Memory B cell (primary cell): ENCODE measurements around the gene RALBP1.

Experiments used
- ATAC-seq: fragments of 150-1000 bp; cut with Tn5 transposase; 2 replicates; pipeline ENCODE4 v1.10.0; 2021; ENCODE audit warnings: low read depth, mild to moderate bottlenecking, moderate library complexity
- DNase-seq, 2 donors: peaks; one replicate each; pipeline ENCODE4 v3.0.0; 2022; ENCODE audit warnings: low spot score in 2 of 2
- H3K27ac Mint-ChIP-seq: one replicate; pipeline ENCODE4 v1.8.0; 2022; ENCODE audit warnings: mild to moderate bottlenecking, moderate library complexity, mixed read lengths
- H3K27me3 Mint-ChIP-seq: one replicate; pipeline ENCODE4 v1.8.0; 2022; ENCODE audit warnings: mixed read lengths
- H3K36me3 Mint-ChIP-seq: one replicate; pipeline ENCODE4 v1.8.0; 2022; ENCODE audit warnings: mild to moderate bottlenecking, mixed read lengths
- H3K4me1 Mint-ChIP-seq: one replicate; pipeline ENCODE4 v1.8.0; 2022; ENCODE audit warnings: mixed read lengths
- H3K4me3 Mint-ChIP-seq: one replicate; pipeline ENCODE4 v1.8.0; 2022; ENCODE audit warnings: mild to moderate bottlenecking, moderate library complexity, mixed read lengths
- H3K9me3 Mint-ChIP-seq: one replicate; pipeline ENCODE4 v1.8.0; 2022; ENCODE audit warnings: mixed read lengths

Gene RALBP1

GRCh38 chr18:9507565-9508088 is 32.3 kb downstream of the RALBP1 start:
- Mint-ChIP-seq H3K4me3 (no peak overlapping the region), H3K27ac (peak overlapping the region; percentile 73), H3K36me3 (peaks cover 11% of the 10 kb centered on the region), H3K27me3 (no peaks in the 10 kb centered on the region), H3K4me1 (peaks cover 21% of the 10 kb centered on the region), H3K9me3 (peaks cover 4% of the 10 kb centered on the region)
- ATAC-seq (no peak), DNase-seq (no peak)

- Mint-ChIP-seq H3K4me3 (no peak overlapping the region), H3K27ac (peak overlapping the region; percentile 73), H3K9me3 (no peaks in the 10 kb centered on the region), H3K36me3 (peaks cover 11% of the 10 kb centered on the region), H3K27me3 (no peaks in the 10 kb centered on the region), H3K4me1 (peaks cover 21% of the 10 kb centered on the region)
- ATAC-seq = no peak
- no peak for DNase-seq
Measured at GRCh38 chr18:9508446-9509025, 33.2 kb downstream of the RALBP1 start.

GRCh38 chr18:9513971-9514512 is 38.7 kb downstream of the RALBP1 start:
- no peak for DNase-seq
- ATAC-seq = no peak
- Mint-ChIP-seq H3K27me3 (no peaks in the 10 kb centered on the region), H3K4me1 (no peaks in the 10 kb centered on the region), H3K27ac (no peak overlapping the region), H3K9me3 (no peaks in the 10 kb centered on the region), H3K36me3 (peaks cover 8% of the 10 kb centered on the region), H3K4me3 (no peak overlapping the region)

GRCh38 chr18:9516437-9517064 is 41.2 kb downstream of the RALBP1 start:
- Mint-ChIP-seq H3K27me3 (no peaks in the 10 kb centered on the region), H3K4me1 (no peaks in the 10 kb centered on the region), H3K4me3 (no peak overlapping the region), H3K36me3 (peaks cover 8% of the 10 kb centered on the region), H3K9me3 (no peaks in the 10 kb centered on the region), H3K27ac (no peak overlapping the region)
- DNase-seq (peak in 1 of 2 donors; percentile 35), ATAC-seq (peak; percentile 44)

- no peak for DNase-seq
- Mint-ChIP-seq H3K4me1 (no peaks in the 10 kb centered on the region), H3K36me3 (peaks cover 14% of the 10 kb centered on the region), H3K27ac (no peak overlapping the region), H3K4me3 (no peak overlapping the region), H3K9me3 (no peaks in the 10 kb centered on the region), H3K27me3 (no peaks in the 10 kb centered on the region)
- no peak for ATAC-seq
Measured at GRCh38 chr18:9517869-9518268, 42.6 kb downstream of the RALBP1 start.

- Mint-ChIP-seq H3K9me3 (no peaks in the 10 kb centered on the region), H3K36me3 (peaks cover 15% of the 10 kb centered on the region), H3K4me1 (no peaks in the 10 kb centered on the region), H3K27me3 (no peaks in the 10 kb centered on the region), H3K27ac (no peak overlapping the region), H3K4me3 (no peak overlapping the region)
- DNase-seq (no peak), ATAC-seq (no peak)
Measured at GRCh38 chr18:9519399-9519798, 44.1 kb downstream of the RALBP1 start.

GRCh38 chr18:9520666-9521065 is 45.4 kb downstream of the RALBP1 start:
- Mint-ChIP-seq H3K4me1 (no peaks in the 10 kb centered on the region), H3K36me3 (peaks cover 17% of the 10 kb centered on the region), H3K4me3 (no peak overlapping the region), H3K27ac (no peak overlapping the region), H3K27me3 (no peaks in the 10 kb centered on the region), H3K9me3 (no peaks in the 10 kb centered on the region)
- DNase-seq = no peak
- ATAC-seq = no peak

GRCh38 chr18:9521770-9522169 is 46.5 kb downstream of the RALBP1 start:
- ATAC-seq (no peak), DNase-seq (no peak)
- Mint-ChIP-seq H3K36me3 (peaks cover 19% of the 10 kb centered on the region), H3K27me3 (no peaks in the 10 kb centered on the region), H3K4me3 (no peak overlapping the region), H3K9me3 (no peaks in the 10 kb centered on the region), H3K27ac (no peak overlapping the region), H3K4me1 (no peaks in the 10 kb centered on the region)

GRCh38 chr18:9522952-9523351 is 47.6 kb downstream of the RALBP1 start:
- Mint-ChIP-seq H3K4me1 (no peaks in the 10 kb centered on the region), H3K36me3 (peaks cover 28% of the 10 kb centered on the region), H3K27me3 (no peaks in the 10 kb centered on the region), H3K9me3 (peaks cover 1% of the 10 kb centered on the region), H3K27ac (no peak overlapping the region), H3K4me3 (no peak overlapping the region)
- no peak for ATAC-seq
- DNase-seq = no peak

GRCh38 chr18:9526458-9526857 is 51.1 kb downstream of the RALBP1 start:
- no peak overlapping the region for H3K27ac Mint-ChIP-seq
- H3K9me3 Mint-ChIP-seq = peaks cover 1% of the 10 kb centered on the region
- peaks cover 39% of the 10 kb centered on the region for H3K36me3 Mint-ChIP-seq
- no peaks in the 10 kb centered on the region for H3K27me3 Mint-ChIP-seq
- H3K4me3 Mint-ChIP-seq = no peak overlapping the region
- H3K4me1 Mint-ChIP-seq = no peaks in the 10 kb centered on the region
- ATAC-seq (no peak), DNase-seq (no peak)

GRCh38 chr18:9530226-9531009 is 55.1 kb downstream of the RALBP1 start:
- DNase-seq (no peak), ATAC-seq (no peak)
- H3K36me3 Mint-ChIP-seq = peaks cover 37% of the 10 kb centered on the region
- H3K9me3 Mint-ChIP-seq = peaks cover 1% of the 10 kb centered on the region
- no peak overlapping the region for H3K4me3 Mint-ChIP-seq
- H3K4me1 Mint-ChIP-seq = no peaks in the 10 kb centered on the region
- no peak overlapping the region for H3K27ac Mint-ChIP-seq
- H3K27me3 Mint-ChIP-seq = no peaks in the 10 kb centered on the region

GRCh38 chr18:9531791-9532410 is 56.6 kb downstream of the RALBP1 start:
- no peak for ATAC-seq
- Mint-ChIP-seq H3K27me3 (no peaks in the 10 kb centered on the region), H3K4me1 (no peaks in the 10 kb centered on the region), H3K4me3 (no peak overlapping the region), H3K27ac (no peak overlapping the region), H3K9me3 (peaks cover 1% of the 10 kb centered on the region), H3K36me3 (peaks cover 41% of the 10 kb centered on the region)
- DNase-seq = no peak

- ATAC-seq = no peak
- DNase-seq = no peak
- no peaks in the 10 kb centered on the region for H3K4me1 Mint-ChIP-seq
- H3K27ac Mint-ChIP-seq = no peak overlapping the region
- no peaks in the 10 kb centered on the region for H3K9me3 Mint-ChIP-seq
- H3K4me3 Mint-ChIP-seq = no peak overlapping the region
- peaks cover 29% of the 10 kb centered on the region for H3K36me3 Mint-ChIP-seq
- H3K27me3 Mint-ChIP-seq = no peaks in the 10 kb centered on the region
Measured at GRCh38 chr18:9534844-9535243, 59.5 kb downstream of the RALBP1 start.
